ENCODE measurements around the gene PAN3.

GRCh38 chr13:28231642-28232041 is 93.3 kb downstream of the PAN3 start:
- no peak for TF ChIP-seq CTCF (IDR thresholded peaks at IDR 0.05; ENCODE audit: low read length)
- TF ChIP-seq EZH2 (IDR thresholded peaks at IDR 0.05; ENCODE audit: borderline replicate concordance, low read length), result no peak

Data from OCI-LY1 (cell line).